Chondrocyte (in vitro differentiated cells): ENCODE measurements around the gene NRP2. TPM values are rescaled to one million over a fixed set of nuclear protein-coding genes. Genes with fewer than 3 reads are reported as not detected.

Experiments
- DNase-seq: peaks from one replicate; pipeline ENCODE4 v3.0.0; 2021; ENCODE audit warnings: mixed read lengths, low spot score
- H3K27ac Mint-ChIP-seq: one replicate; pipeline ENCODE4 v1.8.0; 2021; ENCODE audit warnings: mild to moderate bottlenecking, moderate library complexity, mixed read lengths; ENCODE audit not compliant: unreplicated experiment
- H3K27me3 Mint-ChIP-seq: 2 replicates; pipeline ENCODE4 v1.8.0; 2021; ENCODE audit warnings: low read depth, mixed read lengths
- H3K36me3 Mint-ChIP-seq: 2 replicates; pipeline ENCODE4 v1.8.0; 2021; ENCODE audit warnings: low read depth, mixed read lengths
- H3K4me1 Mint-ChIP-seq: 2 replicates; pipeline ENCODE4 v1.8.0; 2021; ENCODE audit warnings: low read depth, mild to moderate bottlenecking, mixed read lengths
- H3K4me3 Mint-ChIP-seq: one replicate; pipeline ENCODE4 v1.8.0; 2021; ENCODE audit warnings: mild to moderate bottlenecking, moderate library complexity, mixed read lengths; ENCODE audit not compliant: unreplicated experiment
- H3K9me3 Mint-ChIP-seq: 2 replicates; pipeline ENCODE4 v1.8.0; 2021; ENCODE audit warnings: low read depth, mixed read lengths
- total RNA-seq: library from RNA; stranded (reverse); gene quantifications from 3 replicates; pipeline ENCODE4 v1.2.1, GENCODE V29; 2021
- TF ChIP-seq, protein P1 (sequence below): fragments of 200-600 bp; sonication (generic); IDR thresholded peaks from 2 replicates; pipeline ENCODE4 v1.5.0; 2021; ENCODE audit warnings: antibody characterized with exemption, mild to moderate bottlenecking, moderate library complexity

NRP2 gene
- total RNA-seq, 1 donor from 2014 or later = 34.5 TPM

DNA sequence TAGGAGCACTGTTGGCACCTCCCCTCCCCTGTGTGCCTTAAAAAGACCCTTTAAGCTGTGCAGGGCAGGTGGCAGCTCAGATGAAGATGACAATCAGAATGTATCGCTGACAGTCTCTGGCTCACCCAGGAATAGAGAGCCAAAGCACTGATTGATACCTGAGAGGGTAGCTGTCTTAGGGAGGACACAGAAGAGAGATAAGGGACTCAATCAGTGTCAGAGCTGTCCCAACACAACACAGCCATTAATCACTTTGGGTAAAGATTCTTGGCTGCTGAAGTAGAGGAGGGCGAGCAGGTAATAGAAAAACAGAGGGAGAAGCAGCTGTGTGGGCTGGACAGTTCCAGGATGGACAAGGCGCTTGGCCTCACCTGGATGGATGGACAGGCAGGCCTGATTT lies 124.9 kb downstream of the NRP2 start:
- H3K4me3 Mint-ChIP-seq = no peak overlapping the region
- H3K36me3 Mint-ChIP-seq = no peaks in the 10 kb centered on the region
- no peak for DNase-seq
- H3K4me1 Mint-ChIP-seq = no peaks in the 10 kb centered on the region
- no peaks in the 10 kb centered on the region for H3K9me3 Mint-ChIP-seq
- TF ChIP-seq, protein P1, sequence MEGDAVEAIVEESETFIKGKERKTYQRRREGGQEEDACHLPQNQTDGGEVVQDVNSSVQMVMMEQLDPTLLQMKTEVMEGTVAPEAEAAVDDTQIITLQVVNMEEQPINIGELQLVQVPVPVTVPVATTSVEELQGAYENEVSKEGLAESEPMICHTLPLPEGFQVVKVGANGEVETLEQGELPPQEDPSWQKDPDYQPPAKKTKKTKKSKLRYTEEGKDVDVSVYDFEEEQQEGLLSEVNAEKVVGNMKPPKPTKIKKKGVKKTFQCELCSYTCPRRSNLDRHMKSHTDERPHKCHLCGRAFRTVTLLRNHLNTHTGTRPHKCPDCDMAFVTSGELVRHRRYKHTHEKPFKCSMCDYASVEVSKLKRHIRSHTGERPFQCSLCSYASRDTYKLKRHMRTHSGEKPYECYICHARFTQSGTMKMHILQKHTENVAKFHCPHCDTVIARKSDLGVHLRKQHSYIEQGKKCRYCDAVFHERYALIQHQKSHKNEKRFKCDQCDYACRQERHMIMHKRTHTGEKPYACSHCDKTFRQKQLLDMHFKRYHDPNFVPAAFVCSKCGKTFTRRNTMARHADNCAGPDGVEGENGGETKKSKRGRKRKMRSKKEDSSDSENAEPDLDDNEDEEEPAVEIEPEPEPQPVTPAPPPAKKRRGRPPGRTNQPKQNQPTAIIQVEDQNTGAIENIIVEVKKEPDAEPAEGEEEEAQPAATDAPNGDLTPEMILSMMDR = no peak
- H3K27ac Mint-ChIP-seq = no peak overlapping the region
- H3K27me3 Mint-ChIP-seq = peaks cover 13% of the 10 kb centered on the region

DNA sequence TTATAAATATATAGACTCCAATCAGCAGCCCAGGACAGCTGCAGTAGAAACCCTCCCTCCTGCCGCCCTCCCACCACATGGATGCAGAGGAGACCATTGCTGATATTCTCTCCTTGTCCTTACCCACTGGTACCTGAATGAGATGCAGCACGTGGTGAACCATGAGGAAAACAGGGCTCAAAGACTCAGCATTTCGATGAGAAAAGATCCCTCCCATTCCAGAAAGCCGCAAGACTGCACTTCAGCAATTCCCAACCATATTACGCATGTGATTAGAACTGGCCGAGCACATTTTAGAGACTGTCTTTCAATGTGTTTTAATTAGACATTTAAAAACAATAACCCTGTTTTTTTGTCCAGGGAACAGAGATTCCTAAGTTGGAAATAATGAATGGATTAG lies 125.5 kb downstream of the NRP2 start:
- TF ChIP-seq, protein P1 = no peak
- Mint-ChIP-seq H3K27ac (no peak overlapping the region), H3K36me3 (no peaks in the 10 kb centered on the region), H3K4me1 (no peaks in the 10 kb centered on the region), H3K4me3 (no peak overlapping the region), H3K9me3 (no peaks in the 10 kb centered on the region), H3K27me3 (peaks cover 13% of the 10 kb centered on the region)
- no peak for DNase-seq

DNA sequence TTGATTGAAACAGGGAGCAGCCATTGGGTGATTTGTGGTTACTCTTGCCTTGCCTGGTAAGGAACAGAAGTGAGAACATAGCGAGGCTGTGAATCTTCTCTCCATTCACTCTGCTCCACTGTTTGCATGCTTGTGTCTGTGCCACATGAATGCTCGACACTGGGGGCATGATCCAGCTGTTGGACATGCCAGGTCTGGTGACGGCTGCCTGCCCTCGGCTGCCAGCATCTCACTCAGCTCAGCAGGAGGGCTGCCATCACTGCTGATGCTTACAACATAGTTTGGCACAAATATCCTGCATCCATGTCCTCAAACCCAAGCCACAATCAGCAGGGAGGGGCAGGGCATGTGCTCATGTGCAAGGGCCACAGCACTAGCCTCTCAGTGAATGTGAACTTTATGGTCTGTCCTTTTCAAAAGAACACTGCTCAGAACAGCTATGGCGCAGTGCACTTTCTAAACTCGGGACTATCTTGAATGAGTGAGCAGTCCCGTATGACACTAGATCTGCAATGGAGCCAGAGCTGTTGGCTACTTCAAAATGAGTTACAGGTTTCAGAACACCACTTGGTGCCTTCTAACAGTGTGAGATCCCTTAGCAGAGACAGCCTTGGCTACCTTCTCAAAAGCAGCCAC lies 126.3 kb downstream of the NRP2 start:
- Mint-ChIP-seq H3K27ac (no peak overlapping the region), H3K9me3 (no peaks in the 10 kb centered on the region), H3K4me3 (no peak overlapping the region), H3K27me3 (peaks cover 12% of the 10 kb centered on the region), H3K4me1 (no peaks in the 10 kb centered on the region), H3K36me3 (no peaks in the 10 kb centered on the region)
- DNase-seq = no peak
- TF ChIP-seq, protein P1 = no peak

DNA sequence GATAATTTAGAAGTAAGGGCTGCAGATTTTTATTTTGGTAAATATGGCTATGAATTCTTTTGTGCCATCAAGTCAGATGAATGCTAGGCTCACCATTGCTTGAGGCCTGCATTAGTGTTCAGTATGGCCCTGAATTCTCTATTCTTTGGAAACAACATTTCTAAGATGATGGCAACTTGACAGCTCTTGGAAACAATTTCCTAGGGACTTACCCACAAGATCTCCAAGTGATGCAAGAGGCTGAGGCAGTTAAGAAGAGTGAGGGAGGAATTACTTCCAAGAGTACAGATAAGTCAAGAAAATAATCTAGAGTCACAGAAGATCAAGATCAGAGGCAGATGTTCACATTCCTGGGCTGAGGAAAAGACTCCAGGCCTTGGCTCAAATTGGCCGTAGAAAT lies 129.1 kb downstream of the NRP2 start:
- no peaks in the 10 kb centered on the region for H3K4me1 Mint-ChIP-seq
- no peaks in the 10 kb centered on the region for H3K36me3 Mint-ChIP-seq
- TF ChIP-seq, protein P1 = no peak
- no peaks in the 10 kb centered on the region for H3K9me3 Mint-ChIP-seq
- peaks cover 11% of the 10 kb centered on the region for H3K27me3 Mint-ChIP-seq
- H3K27ac Mint-ChIP-seq = no peak overlapping the region
- H3K4me3 Mint-ChIP-seq = no peak overlapping the region
- no peak for DNase-seq

DNA sequence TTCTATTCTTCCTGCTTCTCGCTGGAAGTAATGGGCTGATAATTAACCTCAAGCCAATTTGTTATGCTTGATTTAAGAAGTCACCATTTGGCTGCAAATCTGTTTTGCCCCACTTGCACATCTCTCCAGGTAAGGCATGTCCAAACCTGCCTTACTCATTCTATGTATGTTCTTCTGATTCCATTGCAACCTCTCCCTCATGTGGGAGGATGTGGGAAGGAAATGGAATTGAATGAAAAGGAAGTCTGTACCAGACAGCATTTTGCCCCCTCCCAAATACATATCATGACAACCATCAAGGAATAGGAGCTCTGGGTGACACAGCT lies 131.7 kb downstream of the NRP2 start:
- no peaks in the 10 kb centered on the region for H3K36me3 Mint-ChIP-seq
- TF ChIP-seq, protein P1 = no peak
- H3K4me3 Mint-ChIP-seq = no peak overlapping the region
- H3K27me3 Mint-ChIP-seq = peaks cover 7% of the 10 kb centered on the region
- no peaks in the 10 kb centered on the region for H3K4me1 Mint-ChIP-seq
- H3K27ac Mint-ChIP-seq = no peak overlapping the region
- no peak for DNase-seq
- H3K9me3 Mint-ChIP-seq = no peaks in the 10 kb centered on the region
